ENCODE measurements around the gene LRRC36.

GRCh38 chr16:67428146-67428731 lies 101.6 kb downstream of the LRRC36 start:
- TF ChIP-seq POLR2A (IDR thresholded peaks at IDR 0.05; ENCODE audit: insufficient read depth in 1 of 2, low read depth in 2 of 2, low read length in 2 of 2) (peak in 1 of 2 experiments; percentile 26; a peak in 2 of 4 replicates), CTCF (CRISPR knock-in tag; IDR thresholded peaks at IDR 0.05) (peak; percentile 99), MAFK (conservative IDR thresholded peaks at IDR 0.05 in 1 of 2, IDR thresholded peaks at IDR 0.05 in 1 of 2; ENCODE audit: low read length in 2 of 2) (no peak), TAF15 (IDR thresholded peaks at IDR 0.05; ENCODE audit: low read depth, low read length, poor library complexity, severe bottlenecking) (no peak), SIN3A (IDR thresholded peaks at IDR 0.05; ENCODE audit: borderline replicate concordance, low read depth, low read length) (no peak), ATF1 (CRISPR knock-in tag; IDR thresholded peaks at IDR 0.05) (no peak), SATB2 (CRISPR knock-in tag; IDR thresholded peaks at IDR 0.05) (no peak), ATRX (CRISPR knock-in tag; IDR thresholded peaks at IDR 0.05; ENCODE audit: borderline replicate concordance) (no peak), NR2F2 (IDR thresholded peaks at IDR 0.05; ENCODE audit: borderline replicate concordance, low read depth) (no peak)
- TF ChIP-seq, protein P1, sequence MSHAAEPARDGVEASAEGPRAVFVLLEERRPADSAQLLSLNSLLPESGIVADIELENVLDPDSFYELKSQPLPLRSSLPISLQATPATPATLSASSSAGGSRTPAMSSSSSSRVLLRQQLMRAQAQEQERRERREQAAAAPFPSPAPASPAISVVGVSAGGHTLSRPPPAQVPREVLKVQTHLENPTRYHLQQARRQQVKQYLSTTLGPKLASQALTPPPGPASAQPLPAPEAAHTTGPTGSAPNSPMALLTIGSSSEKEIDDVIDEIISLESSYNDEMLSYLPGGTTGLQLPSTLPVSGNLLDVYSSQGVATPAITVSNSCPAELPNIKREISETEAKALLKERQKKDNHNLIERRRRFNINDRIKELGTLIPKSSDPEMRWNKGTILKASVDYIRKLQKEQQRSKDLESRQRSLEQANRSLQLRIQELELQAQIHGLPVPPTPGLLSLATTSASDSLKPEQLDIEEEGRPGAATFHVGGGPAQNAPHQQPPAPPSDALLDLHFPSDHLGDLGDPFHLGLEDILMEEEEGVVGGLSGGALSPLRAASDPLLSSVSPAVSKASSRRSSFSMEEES (CRISPR knock-in tag; IDR thresholded peaks at IDR 0.05) = no peak
- TF ChIP-seq, protein P2, sequence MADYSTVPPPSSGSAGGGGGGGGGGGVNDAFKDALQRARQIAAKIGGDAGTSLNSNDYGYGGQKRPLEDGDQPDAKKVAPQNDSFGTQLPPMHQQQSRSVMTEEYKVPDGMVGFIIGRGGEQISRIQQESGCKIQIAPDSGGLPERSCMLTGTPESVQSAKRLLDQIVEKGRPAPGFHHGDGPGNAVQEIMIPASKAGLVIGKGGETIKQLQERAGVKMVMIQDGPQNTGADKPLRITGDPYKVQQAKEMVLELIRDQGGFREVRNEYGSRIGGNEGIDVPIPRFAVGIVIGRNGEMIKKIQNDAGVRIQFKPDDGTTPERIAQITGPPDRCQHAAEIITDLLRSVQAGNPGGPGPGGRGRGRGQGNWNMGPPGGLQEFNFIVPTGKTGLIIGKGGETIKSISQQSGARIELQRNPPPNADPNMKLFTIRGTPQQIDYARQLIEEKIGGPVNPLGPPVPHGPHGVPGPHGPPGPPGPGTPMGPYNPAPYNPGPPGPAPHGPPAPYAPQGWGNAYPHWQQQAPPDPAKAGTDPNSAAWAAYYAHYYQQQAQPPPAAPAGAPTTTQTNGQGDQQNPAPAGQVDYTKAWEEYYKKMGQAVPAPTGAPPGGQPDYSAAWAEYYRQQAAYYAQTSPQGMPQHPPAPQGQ (CRISPR knock-in tag; IDR thresholded peaks at IDR 0.05; ENCODE audit: borderline replicate concordance) = 0 out of 2 replicates have a peak, but pooled peaks have one; percentile 40
